GM19023 (cell line): ENCODE data around the gene PID1.
"Not testable (repeated sequence)": the region's sequence is repeated elsewhere in the genome, so short reads cannot be mapped to it uniquely, and the experiment has no call there.

ENCODE experiments used
- ATAC-seq: cut with Tn5 transposase; IDR thresholded peaks from one replicate; pipeline ENCODE4 v1.9.1; 2021; ENCODE audit warnings: mild to moderate bottlenecking, moderate library complexity; ENCODE audit not compliant: unreplicated experiment

Gene PID1

DNA sequence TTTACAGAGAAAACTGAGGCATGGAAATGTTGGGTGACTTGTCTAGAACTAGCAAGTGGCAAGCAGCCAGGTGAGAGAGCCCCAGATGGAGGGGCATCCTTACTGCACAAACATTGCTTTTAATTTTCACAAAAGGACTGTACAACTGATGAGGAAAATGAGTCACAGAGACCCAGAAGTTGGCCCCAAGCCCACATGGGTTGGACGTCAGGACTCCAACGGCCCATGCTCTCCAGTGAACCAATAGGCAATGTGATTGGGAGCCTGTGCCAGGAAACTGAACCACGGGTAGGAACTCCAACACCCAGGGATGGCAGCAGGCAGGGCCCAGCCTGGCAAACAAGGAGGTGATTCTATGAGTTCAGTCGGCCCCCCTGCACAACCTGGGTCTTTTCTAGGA, 50.8 kb downstream of the PID1 start:
- ATAC-seq: no peak

DNA sequence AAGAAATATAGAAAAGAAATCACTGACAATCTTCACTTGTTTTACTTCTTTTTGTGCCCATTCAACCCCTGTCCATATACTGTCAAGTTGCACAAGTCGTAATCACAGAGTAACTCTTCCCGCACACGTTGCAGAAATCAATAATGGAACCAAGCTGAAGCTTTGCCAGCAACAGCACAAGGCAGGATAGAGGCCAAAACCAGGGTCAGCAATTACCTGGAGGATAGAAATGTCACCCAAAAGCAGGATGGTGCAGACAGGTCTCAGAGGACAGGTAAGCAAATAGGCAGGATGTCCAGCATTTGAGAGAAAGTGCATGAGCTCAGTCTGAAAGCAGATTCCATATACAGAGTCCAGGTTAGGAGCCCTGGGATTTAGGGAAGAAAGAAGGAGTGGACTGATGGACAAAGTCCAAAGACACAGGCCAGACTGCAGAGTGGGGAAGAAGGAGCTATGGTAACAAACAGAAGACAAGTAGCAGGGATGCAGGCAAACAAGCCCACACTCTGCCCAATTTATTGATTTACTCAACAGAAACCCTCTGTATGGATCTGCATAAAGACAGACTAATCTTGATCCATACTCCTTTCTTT, 52.7 kb downstream of the PID1 start:
- no peak for ATAC-seq

GRCh38 chr2:229212241-229212640, 58.8 kb downstream of the PID1 start:
- no peak for ATAC-seq

- no peak for ATAC-seq
Measured at GRCh38 chr2:229210641-229211040, 60.4 kb downstream of the PID1 start.

- ATAC-seq: no peak
Measured at GRCh38 chr2:229206548-229206947, 64.5 kb downstream of the PID1 start.

DNA sequence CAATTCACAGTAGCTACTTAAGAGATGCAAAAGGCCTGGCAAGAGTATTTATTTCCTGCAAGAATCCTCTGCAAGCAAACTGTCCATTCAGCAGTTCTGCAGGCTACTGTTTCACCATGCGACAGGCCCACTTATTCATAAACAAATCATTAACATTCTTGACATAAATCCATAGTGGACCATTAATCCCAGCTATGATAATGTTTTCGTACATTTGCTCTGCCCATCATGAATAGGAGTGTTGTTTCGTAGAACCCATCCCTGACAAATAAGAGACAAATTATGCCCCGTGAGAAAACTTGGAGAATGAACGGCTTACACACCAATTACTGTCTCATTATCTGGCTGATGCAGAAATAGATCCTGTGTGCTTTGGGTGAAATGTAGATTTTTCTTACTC, 65.4 kb downstream of the PID1 start:
- ATAC-seq: no peak

- no peak for ATAC-seq
Measured at GRCh38 chr2:229202646-229203045, 68.4 kb downstream of the PID1 start.

- no peak for ATAC-seq
Measured at GRCh38 chr2:229201521-229201920, 69.6 kb downstream of the PID1 start.

DNA sequence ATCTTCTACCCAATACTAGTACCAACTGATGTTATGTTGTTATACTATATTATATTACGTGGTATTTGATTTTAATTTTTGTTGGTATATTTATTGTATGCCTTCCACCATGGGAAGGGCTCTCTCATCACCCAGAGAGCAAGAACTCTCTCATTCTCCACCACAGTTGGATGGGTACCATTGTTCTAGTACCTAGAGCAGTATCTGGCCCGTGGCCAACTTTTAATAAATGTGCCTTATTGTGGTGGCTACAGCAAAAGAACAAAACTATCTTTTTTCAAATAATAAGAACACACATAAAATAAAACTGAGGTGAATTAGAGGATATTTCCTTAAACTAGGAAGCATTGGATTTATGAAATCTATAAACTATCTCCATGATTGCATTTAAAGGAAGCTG, 71.8 kb downstream of the PID1 start:
- no peak for ATAC-seq

GRCh38 chr2:229196448-229196847, 74.6 kb downstream of the PID1 start:
- ATAC-seq: no peak

DNA sequence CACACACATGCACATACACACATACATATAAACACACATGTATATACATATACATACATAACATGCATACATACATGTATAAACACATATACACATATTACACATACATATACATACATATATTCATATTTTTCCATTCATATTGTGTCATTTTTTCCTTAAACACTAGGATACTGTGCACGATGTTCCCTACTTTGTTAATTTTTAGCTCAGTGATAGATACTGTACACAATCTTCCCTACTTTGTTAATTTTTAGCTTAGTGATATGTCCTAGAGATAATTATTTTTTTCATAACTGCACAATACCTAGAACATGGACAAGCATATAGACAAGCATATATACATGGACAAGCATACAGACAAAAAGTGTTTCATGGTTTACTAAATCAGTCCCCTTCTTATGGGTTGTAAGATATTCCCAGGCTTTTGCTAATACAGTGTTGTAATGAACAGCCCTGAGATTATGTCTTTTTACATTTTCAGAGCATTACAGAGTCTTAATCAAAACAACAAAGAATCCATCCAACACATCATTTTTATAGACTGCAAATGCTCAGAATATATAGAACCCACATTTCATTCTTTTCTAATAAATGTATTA, 75.6 kb downstream of the PID1 start:
- ATAC-seq: no peak

- ATAC-seq: no peak
Measured at GRCh38 chr2:229193281-229193680, 77.8 kb downstream of the PID1 start.

GRCh38 chr2:229191413-229191812, 79.7 kb downstream of the PID1 start:
- ATAC-seq: no peak

DNA sequence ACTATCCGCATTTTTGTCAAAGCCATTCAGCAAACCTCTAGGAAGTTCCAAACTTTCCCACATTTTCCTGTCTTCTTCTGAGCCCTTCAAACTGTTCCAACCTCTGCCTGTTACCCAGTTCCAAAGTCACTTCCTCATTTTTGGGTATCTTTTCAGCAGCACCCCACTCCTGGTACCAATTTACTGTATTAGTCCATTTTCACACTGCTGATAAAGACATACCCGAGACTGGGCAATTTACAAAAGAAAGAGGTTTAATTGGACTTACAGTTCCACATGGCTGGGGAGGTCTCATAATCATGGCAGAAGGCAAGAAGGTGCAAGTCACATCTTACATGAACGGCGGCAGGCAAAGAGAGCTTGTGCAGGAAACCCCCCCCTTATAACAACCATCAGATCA, 84.0 kb downstream of the PID1 start:
- not testable (repeated sequence) for ATAC-seq

GRCh38 chr2:229181641-229182040, 89.4 kb downstream of the PID1 start:
- ATAC-seq: no peak

GRCh38 chr2:229180658-229181057, 90.4 kb downstream of the PID1 start:
- ATAC-seq: no peak

GRCh38 chr2:229179628-229180027, 91.5 kb downstream of the PID1 start:
- ATAC-seq: no peak

- no peak for ATAC-seq
Measured at GRCh38 chr2:229178706-229179105, 92.4 kb downstream of the PID1 start.

DNA sequence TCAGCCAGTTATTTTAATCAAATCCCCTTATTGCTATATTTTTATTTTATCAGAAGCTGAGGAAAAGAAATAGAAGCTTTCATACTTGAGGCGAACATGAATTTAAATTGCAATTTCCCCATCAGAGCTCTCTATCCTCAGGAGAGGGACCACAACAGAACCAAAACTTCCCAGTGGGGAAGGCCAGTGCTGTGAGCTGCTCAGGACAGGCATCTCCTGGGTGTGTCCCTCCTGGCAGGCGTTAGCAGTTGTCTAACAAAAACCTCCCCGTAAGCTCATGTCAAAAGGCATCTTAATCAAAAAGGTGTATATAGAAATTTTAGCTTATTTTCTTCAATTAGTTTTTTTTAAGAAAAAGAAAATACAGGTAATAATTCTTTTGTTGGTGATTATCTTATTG, 93.0 kb downstream of the PID1 start:
- no peak for ATAC-seq

DNA sequence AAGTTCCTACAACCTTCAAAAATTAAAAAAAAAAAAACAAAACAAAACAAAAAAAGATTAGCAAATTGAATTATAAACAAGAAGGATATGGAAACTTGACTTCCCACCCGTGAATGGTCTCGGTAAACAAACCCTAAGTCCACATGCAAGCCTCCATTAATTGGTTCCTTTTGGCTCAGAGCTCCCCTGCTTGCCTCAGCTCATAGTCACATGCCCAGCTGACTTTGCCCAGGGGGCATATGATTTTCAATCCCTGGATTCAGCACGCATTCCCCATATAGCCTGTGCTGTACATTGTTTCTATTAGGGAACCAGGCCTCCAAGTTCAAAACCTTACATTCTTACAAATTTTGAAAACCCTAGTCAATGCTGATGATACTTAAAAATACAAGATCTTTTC, 95.0 kb downstream of the PID1 start:
- no peak for ATAC-seq

- no peak for ATAC-seq
Measured at GRCh38 chr2:229175497-229175863, 95.6 kb downstream of the PID1 start.

DNA sequence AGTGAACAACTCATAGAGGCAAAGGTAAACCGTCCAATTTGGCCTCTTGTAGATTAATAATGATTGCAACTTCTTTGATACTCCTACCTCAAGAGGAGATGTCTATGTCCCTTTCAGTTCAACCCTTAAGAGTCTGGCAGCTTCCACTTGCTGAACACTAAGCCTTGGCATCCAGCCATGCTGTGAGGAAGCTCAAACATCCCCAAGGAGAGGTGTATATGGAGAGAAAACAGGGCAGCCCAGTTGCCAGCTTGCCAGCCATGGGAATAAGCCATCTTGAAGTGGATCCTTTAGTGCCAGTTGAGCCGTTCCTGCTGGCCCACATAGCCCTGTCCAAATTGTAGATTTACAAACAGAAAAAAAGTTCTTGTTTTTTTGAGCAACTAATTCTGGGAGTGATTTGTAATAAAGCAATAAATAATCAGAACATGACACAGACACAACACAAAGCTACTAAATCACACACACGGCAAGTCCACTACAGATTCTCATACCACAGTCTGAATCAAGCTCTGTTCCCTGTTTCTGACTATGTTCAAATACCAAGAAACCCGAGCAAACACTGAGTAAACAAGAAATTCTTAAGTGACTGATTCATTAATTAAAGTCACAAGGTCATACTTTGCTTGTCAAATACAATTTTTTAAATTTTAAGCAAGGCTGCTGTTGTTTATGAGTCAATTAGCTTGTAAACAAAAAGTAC, 96.1 kb downstream of the PID1 start:
- ATAC-seq: no peak
